Measurements from ENCODE around the gene SLC6A18.

SLC6A18 gene

DNA sequence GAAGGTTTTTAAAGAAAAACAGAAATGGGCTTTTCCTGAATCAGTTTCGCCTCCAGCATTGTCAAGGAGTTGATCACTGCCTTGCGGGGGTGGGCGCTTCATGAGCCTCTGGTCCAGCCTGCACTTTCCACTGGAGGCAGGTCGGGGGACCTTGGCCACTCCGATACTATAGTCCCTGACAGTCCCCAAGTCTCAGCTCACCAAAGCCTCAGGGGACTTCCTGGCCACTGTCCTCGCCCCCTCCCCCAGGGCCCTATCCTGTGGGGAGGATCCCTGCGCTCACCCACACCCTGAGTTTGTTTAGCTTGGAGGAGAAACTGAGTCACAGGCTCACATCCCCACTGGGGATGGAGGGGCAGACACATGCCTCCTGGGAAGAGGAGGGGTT is 22.4 kb upstream of the SLC6A18 start (continued):
- TF ChIP-seq, protein P1, sequence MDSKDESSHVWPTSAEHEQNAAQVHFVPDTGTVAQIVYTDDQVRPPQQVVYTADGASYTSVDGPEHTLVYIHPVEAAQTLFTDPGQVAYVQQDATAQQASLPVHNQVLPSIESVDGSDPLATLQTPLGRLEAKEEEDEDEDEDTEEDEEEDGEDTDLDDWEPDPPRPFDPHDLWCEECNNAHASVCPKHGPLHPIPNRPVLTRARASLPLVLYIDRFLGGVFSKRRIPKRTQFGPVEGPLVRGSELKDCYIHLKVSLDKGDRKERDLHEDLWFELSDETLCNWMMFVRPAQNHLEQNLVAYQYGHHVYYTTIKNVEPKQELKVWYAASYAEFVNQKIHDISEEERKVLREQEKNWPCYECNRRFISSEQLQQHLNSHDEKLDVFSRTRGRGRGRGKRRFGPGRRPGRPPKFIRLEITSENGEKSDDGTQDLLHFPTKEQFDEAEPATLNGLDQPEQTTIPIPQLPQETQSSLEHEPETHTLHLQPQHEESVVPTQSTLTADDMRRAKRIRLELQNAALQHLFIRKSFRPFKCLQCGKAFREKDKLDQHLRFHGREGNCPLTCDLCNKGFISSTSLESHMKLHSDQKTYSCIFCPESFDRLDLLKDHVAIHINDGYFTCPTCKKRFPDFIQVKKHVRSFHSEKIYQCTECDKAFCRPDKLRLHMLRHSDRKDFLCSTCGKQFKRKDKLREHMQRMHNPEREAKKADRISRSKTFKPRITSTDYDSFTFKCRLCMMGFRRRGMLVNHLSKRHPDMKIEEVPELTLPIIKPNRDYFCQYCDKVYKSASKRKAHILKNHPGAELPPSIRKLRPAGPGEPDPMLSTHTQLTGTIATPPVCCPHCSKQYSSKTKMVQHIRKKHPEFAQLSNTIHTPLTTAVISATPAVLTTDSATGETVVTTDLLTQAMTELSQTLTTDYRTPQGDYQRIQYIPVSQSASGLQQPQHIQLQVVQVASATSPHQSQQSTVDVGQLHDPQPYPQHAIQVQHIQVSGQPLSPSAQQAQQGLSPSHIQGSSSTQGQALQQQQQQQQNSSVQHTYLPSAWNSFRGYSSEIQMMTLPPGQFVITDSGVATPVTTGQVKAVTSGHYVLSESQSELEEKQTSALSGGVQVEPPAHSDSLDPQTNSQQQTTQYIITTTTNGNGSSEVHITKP (tag by site-specific recombination; IDR thresholded peaks at IDR 0.05), result no peak

DNA sequence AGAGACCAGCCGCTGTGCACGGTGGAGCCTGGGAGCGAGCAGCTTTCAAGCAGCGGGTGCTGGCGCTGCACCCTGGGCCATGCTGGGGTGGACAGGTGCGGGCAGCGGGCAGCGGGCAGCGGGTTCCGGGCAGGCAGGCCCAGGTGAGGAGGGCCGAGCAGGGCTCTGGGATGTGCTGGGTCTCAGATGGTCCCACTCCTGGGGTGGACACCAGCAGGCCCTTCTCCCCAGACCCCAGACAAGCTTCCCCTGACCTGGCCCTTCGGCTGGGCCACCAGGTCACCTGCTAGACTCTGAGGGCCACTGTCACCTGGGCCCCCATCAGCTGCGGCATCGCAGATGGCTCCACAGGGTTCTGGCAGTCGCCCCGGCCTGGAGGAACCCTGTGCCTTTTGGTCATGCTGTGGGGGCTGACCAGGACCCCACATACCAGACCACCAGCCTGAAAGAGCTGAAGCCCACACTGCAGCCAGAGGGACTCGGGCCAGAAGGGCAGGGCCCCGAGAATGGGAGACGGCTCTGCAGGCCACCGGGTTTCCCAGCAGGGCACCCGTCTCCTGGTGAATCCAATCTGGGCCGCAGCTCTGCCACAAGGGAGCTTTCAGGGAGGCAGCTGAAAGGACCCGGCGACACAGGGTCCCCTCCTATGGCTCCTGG is 21.7 kb upstream of the SLC6A18 start:
- no peaks in the 10 kb centered on the region for H3K4me1 ChIP-seq (ENCODE audit: control insufficient read depth, insufficient read depth, low read length)
- H3K36me3 ChIP-seq (ENCODE audit: control insufficient read depth in 2 of 2, insufficient read depth in 1 of 2, low read length in 2 of 2), result no peaks in the 10 kb centered on the region
- H3K9me3 ChIP-seq (ENCODE audit: control insufficient read depth, insufficient read depth, low read depth, low read length), result no peaks in the 10 kb centered on the region
- H3K27ac ChIP-seq (ENCODE audit: extremely low read depth, low read depth, low read length), result no peak overlapping the region
- H3K4me3 ChIP-seq (ENCODE audit: low read depth, low read length), result no peak overlapping the region
- ChIA-PET CTCF (interaction anchor here (0.7 to 1.1 kb wide), 3 partner anchors 36 to 193 kb away, joined by 3 to 6 read pairs (median 3); no protein-coding TSS in a partner anchor), POLR2A (no interaction called here)
- TF ChIP-seq GLIS1 (tag by site-specific recombination; IDR thresholded peaks at IDR 0.05) (no peak), HOXD13 (CRISPR knock-in tag; IDR thresholded peaks at IDR 0.05; ENCODE audit: borderline replicate concordance) (no peak), GLIS2 (tag by site-specific recombination; IDR thresholded peaks at IDR 0.05) (0 out of 2 replicates have a peak, but pooled peaks have one; percentile 26), ZNF19 (tag by site-specific recombination; IDR thresholded peaks at IDR 0.05; ENCODE audit: low read depth) (no peak), ZNF76 (tag by site-specific recombination; IDR thresholded peaks at IDR 0.05; ENCODE audit: borderline replicate concordance, low read depth) (no peak), KLF1 (tag by site-specific recombination; IDR thresholded peaks at IDR 0.05) (no peak)
- TF ChIP-seq, protein P2, sequence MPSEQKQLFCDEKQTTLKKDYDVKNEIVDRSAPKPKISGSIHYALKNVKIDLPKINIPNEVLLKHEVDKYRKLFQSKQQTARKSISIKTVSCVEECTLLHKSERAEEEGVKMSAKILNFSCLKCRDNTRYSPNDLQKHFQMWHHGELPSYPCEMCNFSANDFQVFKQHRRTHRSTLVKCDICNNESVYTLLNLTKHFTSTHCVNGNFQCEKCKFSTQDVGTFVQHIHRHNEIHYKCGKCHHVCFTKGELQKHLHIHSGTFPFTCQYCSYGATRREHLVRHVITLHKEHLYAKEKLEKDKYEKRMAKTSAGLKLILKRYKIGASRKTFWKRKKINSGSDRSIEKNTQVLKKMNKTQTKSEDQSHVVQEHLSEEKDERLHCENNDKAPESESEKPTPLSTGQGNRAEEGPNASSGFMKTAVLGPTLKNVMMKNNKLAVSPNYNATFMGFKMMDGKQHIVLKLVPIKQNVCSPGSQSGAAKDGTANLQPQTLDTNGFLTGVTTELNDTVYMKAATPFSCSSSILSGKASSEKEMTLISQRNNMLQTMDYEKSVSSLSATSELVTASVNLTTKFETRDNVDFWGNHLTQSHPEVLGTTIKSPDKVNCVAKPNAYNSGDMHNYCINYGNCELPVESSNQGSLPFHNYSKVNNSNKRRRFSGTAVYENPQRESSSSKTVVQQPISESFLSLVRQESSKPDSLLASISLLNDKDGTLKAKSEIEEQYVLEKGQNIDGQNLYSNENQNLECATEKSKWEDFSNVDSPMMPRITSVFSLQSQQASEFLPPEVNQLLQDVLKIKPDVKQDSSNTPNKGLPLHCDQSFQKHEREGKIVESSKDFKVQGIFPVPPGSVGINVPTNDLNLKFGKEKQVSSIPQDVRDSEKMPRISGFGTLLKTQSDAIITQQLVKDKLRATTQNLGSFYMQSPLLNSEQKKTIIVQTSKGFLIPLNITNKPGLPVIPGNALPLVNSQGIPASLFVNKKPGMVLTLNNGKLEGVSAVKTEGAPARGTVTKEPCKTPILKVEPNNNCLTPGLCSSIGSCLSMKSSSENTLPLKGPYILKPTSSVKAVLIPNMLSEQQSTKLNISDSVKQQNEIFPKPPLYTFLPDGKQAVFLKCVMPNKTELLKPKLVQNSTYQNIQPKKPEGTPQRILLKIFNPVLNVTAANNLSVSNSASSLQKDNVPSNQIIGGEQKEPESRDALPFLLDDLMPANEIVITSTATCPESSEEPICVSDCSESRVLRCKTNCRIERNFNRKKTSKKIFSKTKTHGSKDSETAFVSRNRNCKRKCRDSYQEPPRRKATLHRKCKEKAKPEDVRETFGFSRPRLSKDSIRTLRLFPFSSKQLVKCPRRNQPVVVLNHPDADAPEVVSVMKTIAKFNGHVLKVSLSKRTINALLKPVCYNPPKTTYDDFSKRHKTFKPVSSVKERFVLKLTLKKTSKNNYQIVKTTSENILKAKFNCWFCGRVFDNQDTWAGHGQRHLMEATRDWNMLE (tag by site-specific recombination; conservative IDR thresholded peaks at IDR 0.05; ENCODE audit: low read depth), result no peak
- TF ChIP-seq, protein P3, sequence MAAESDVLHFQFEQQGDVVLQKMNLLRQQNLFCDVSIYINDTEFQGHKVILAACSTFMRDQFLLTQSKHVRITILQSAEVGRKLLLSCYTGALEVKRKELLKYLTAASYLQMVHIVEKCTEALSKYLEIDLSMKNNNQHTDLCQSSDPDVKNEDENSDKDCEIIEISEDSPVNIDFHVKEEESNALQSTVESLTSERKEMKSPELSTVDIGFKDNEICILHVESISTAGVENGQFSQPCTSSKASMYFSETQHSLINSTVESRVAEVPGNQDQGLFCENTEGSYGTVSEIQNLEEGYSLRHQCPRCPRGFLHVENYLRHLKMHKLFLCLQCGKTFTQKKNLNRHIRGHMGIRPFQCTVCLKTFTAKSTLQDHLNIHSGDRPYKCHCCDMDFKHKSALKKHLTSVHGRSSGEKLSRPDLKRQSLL (tag by site-specific recombination; IDR thresholded peaks at IDR 0.05), result no peak

DNA sequence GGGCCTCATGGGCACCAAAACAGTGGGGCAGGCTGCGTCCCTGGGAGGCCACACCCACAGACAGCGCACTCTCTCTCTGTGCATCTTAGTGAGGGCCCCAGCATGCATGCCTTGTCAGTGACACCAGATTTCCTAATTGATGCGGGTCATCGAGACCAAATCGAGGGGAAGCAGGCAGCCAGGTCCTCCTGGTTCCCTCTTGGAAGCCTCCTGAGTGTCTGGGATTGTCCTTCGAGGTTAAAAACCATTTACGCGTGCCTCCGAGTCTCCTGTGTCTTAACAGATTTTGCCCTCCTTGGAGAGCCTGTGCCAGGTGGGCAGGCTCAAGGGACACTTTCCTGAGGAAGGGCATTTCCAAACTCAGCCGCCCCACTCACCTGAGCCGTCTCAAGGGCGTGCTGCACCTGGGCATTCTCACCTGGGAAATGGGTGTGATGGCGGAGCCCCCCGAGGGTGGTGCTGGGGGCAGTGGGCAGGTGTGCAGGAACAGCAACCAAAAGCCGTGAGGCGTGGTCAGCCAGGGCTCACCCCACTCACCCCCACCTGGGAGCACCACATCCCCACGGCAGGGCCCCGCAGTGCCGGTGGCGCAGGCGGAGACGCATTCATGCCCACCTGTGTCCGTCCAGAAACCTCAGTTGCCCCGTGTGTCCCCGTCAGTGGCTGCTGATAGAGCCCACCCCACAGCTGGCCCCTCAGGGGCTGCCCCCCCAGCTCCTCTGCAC is 21.1 kb upstream of the SLC6A18 start:
- ChIA-PET POLR2A (interaction anchor here (0.7 kb wide), 1 partner anchor 15 kb away, joined by 3 read pairs; no protein-coding TSS in a partner anchor), CTCF (interaction anchor here (0.8 to 1.5 kb wide), 3 partner anchors 29 to 37 kb away, joined by 3 to 5 read pairs (median 4); no protein-coding TSS in a partner anchor)
- Histone ChIP-seq H3K4me1 (ENCODE audit: control insufficient read depth, insufficient read depth, low read length) (no peaks in the 10 kb centered on the region), H3K27ac (ENCODE audit: extremely low read depth, low read depth, low read length) (no peak overlapping the region), H3K36me3 (ENCODE audit: control insufficient read depth in 2 of 2, insufficient read depth in 1 of 2, low read length in 2 of 2) (no peaks in the 10 kb centered on the region), H3K4me3 (ENCODE audit: low read depth, low read length) (no peak overlapping the region), H3K9me3 (ENCODE audit: control insufficient read depth, insufficient read depth, low read depth, low read length) (no peaks in the 10 kb centered on the region)
- 0 out of 2 replicates have a peak, but pooled peaks have one; percentile 10 for TF ChIP-seq GLIS2 (tag by site-specific recombination; IDR thresholded peaks at IDR 0.05)
- no peak for TF ChIP-seq ZNF157 (tag by site-specific recombination; IDR thresholded peaks at IDR 0.05)
